Neural cell (in vitro differentiated cells): ENCODE measurements around the gene ESR2. TPM values are rescaled to one million over a fixed set of nuclear protein-coding genes. Genes with fewer than 3 reads are reported as not detected.

Experiments used
- H2AFZ ChIP-seq: fragments of 200-600, 300-800 bp; sonication (generic), shearing (Covaris generic); 2 replicates; pipeline ENCODE4 v1.6.0; 2014; ENCODE audit warnings: low read depth, mild to moderate bottlenecking, antibody characterized with exemption, low read length, moderate library complexity
- H3F3A ChIP-seq: fragments of 200-600 bp; shearing (Covaris generic); 2 replicates; pipeline ENCODE4 v1.6.1; 2016; ENCODE audit warnings: mild to moderate bottlenecking, moderate library complexity, mixed read lengths, antibody characterized with exemption, low read length; ENCODE audit not compliant: insufficient read depth, poor library complexity, severe bottlenecking
- H3K27ac ChIP-seq: fragments of 200-600, 300-800 bp; sonication (generic), shearing (Covaris generic); 2 replicates; pipeline ENCODE4 v1.5.1; 2014; ENCODE audit warnings: mild to moderate bottlenecking, low read length, moderate library complexity
- H3K27me3 ChIP-seq: fragments of 300-800, 200-600 bp; sonication (generic), shearing (Covaris generic); 2 replicates; pipeline ENCODE4 v1.6.0; 2014; ENCODE audit warnings: mild to moderate bottlenecking, low read depth, low read length, moderate library complexity; ENCODE audit not compliant: insufficient read depth
- H3K36me3 ChIP-seq: fragments of 300-800, 200-600 bp; sonication (generic), shearing (Covaris generic); 2 replicates; pipeline ENCODE4 v1.5.1; 2014; ENCODE audit warnings: mild to moderate bottlenecking, antibody characterized with exemption, low read length, moderate library complexity; ENCODE audit not compliant: insufficient read depth
- H3K4me2 ChIP-seq: fragments of 300-800, 200-600 bp; sonication (generic), shearing (Covaris generic); 2 replicates; pipeline ENCODE4 v1.6.0; 2014; ENCODE audit warnings: mild to moderate bottlenecking, low read length
- H3K4me3 ChIP-seq: fragments of 300-800, 200-600 bp; sonication (generic), shearing (Covaris generic); 2 replicates; pipeline ENCODE4 v1.5.1; 2014; ENCODE audit warnings: mild to moderate bottlenecking, low read length, moderate library complexity
- H3K79me2 ChIP-seq: fragments of 200-600 bp; shearing (Covaris generic); replicated peaks from 2 replicates; pipeline ENCODE4 v1.6.0; 2014; ENCODE audit warnings: mild to moderate bottlenecking, low read length, moderate library complexity; ENCODE audit not compliant: insufficient read depth
- H3K9ac ChIP-seq: fragments of 300-800, 200-600 bp; sonication (generic), shearing (Covaris generic); 2 replicates; pipeline ENCODE4 v1.6.1; 2016; ENCODE audit warnings: mild to moderate bottlenecking, low read length, mixed read lengths
- H3K9me2 ChIP-seq: fragments of 200-600 bp; shearing (Covaris generic); 2 replicates; pipeline ENCODE4 v1.6.1; 2016; ENCODE audit warnings: mild to moderate bottlenecking, low read length, mixed read lengths; ENCODE audit not compliant: insufficient read depth
- H3K9me3 ChIP-seq: fragments of 200-600, 300-800 bp; sonication (generic), shearing (Covaris generic); 2 replicates; pipeline ENCODE4 v1.6.1; 2016; ENCODE audit warnings: mild to moderate bottlenecking, mixed run types, low read length, moderate library complexity, mixed read lengths
- H4K20me1 ChIP-seq: fragments of 200-600 bp; shearing (Covaris generic); 2 replicates; pipeline ENCODE4 v1.6.1; 2016; ENCODE audit warnings: mild to moderate bottlenecking, mixed run types; ENCODE audit not compliant: insufficient read depth
- EP300 ChIP-seq: fragments of 450-650 bp; conservative IDR thresholded peaks from 2 replicates; pipeline ENCODE4 v1.6.1; 2014; ENCODE audit warnings: antibody characterized with exemption, mild to moderate bottlenecking, moderate library complexity; ENCODE audit not compliant: poor library complexity, severe bottlenecking
- EZH2 ChIP-seq: fragments of 200-600, 300-800 bp; shearing (Covaris generic), sonication (generic); IDR thresholded peaks from 2 replicates; pipeline ENCODE4 v1.6.1; 2014; ENCODE audit warnings: antibody characterized with exemption, low read length, borderline replicate concordance, mild to moderate bottlenecking; ENCODE audit not compliant: insufficient read depth, poor library complexity, severe bottlenecking
- MXI1 ChIP-seq: fragments of 450-650 bp; conservative IDR thresholded peaks from 2 replicates; pipeline ENCODE4 v1.6.1; 2014; ENCODE audit warnings: antibody characterized with exemption, mild to moderate bottlenecking; ENCODE audit not compliant: poor library complexity, severe bottlenecking
- POLR2AphosphoS5 ChIP-seq: IDR thresholded peaks from 2 replicates; pipeline ENCODE4 v1.6.1; 2012
- RAD21 ChIP-seq: fragments of 450-650 bp; conservative IDR thresholded peaks from 2 replicates; pipeline ENCODE4 v1.6.1; 2014; ENCODE audit warnings: antibody characterized with exemption, mild to moderate bottlenecking, moderate library complexity
- REST ChIP-seq: IDR thresholded peaks from 2 replicates; pipeline ENCODE4 v1.6.1; 2012; ENCODE audit warnings: borderline replicate concordance
- SMC3 ChIP-seq: fragments of 450-650 bp; conservative IDR thresholded peaks from 2 replicates; pipeline ENCODE4 v1.6.1; 2014; ENCODE audit warnings: antibody characterized with exemption, mild to moderate bottlenecking, moderate library complexity; ENCODE audit not compliant: poor library complexity
- TAF1 ChIP-seq: IDR thresholded peaks from 2 replicates; pipeline ENCODE4 v1.6.1; 2012; ENCODE audit warnings: low read depth
- polyA plus RNA-seq: library from polyadenylated mRNA; depleted of rRNA; stranded (reverse); fragments of >200 nt; gene quantifications from 2 replicates; pipeline ENCODE4 v1.2.3, GENCODE V29; 2014
- TF ChIP-seq, protein P1 (sequence below): fragments of 450-650 bp; IDR thresholded peaks from 2 replicates; pipeline ENCODE4 v1.5.1; 2014; ENCODE audit warnings: antibody characterized with exemption, mild to moderate bottlenecking, moderate library complexity; ENCODE audit not compliant: poor library complexity, severe bottlenecking

Gene ESR2
- polyA plus RNA-seq, 1 donor from 2014 or later = 0.35 TPM

GRCh38 chr14:64110802-64111201 lies 183.4 kb downstream of the ESR2 start:
- Histone ChIP-seq H3K79me2 (no peaks in the 10 kb centered on the region), H3K27me3 (no peaks in the 10 kb centered on the region), H3K9ac (no peak overlapping the region), H3K27ac (no peak overlapping the region), H3K36me3 (no peaks in the 10 kb centered on the region), H4K20me1 (no peaks in the 10 kb centered on the region), H3F3A (no peaks in the 10 kb centered on the region), H3K4me3 (no peak overlapping the region), H2AFZ (no peak overlapping the region), H3K4me2 (no peak overlapping the region), H3K9me2 (no peaks in the 10 kb centered on the region), H3K9me3 (no peaks in the 10 kb centered on the region)
- TF ChIP-seq, protein P1, sequence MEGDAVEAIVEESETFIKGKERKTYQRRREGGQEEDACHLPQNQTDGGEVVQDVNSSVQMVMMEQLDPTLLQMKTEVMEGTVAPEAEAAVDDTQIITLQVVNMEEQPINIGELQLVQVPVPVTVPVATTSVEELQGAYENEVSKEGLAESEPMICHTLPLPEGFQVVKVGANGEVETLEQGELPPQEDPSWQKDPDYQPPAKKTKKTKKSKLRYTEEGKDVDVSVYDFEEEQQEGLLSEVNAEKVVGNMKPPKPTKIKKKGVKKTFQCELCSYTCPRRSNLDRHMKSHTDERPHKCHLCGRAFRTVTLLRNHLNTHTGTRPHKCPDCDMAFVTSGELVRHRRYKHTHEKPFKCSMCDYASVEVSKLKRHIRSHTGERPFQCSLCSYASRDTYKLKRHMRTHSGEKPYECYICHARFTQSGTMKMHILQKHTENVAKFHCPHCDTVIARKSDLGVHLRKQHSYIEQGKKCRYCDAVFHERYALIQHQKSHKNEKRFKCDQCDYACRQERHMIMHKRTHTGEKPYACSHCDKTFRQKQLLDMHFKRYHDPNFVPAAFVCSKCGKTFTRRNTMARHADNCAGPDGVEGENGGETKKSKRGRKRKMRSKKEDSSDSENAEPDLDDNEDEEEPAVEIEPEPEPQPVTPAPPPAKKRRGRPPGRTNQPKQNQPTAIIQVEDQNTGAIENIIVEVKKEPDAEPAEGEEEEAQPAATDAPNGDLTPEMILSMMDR = no peak
- TF ChIP-seq RAD21 = no peak
- TF ChIP-seq POLR2AphosphoS5 = no peak
- no peak for TF ChIP-seq REST
- no peak for TF ChIP-seq EZH2
- TF ChIP-seq EP300 = no peak
- no peak for TF ChIP-seq MXI1
- TF ChIP-seq SMC3 = no peak
- no peak for TF ChIP-seq TAF1

- H3F3A ChIP-seq = no peaks in the 10 kb centered on the region
- H3K79me2 ChIP-seq = no peaks in the 10 kb centered on the region
- H3K36me3 ChIP-seq = no peaks in the 10 kb centered on the region
- H2AFZ ChIP-seq = no peak overlapping the region
- H3K4me2 ChIP-seq = no peak overlapping the region
- H3K9ac ChIP-seq = no peak overlapping the region
- no peak overlapping the region for H3K4me3 ChIP-seq
- no peaks in the 10 kb centered on the region for H3K9me2 ChIP-seq
- TF ChIP-seq RAD21 (no peak), EZH2 (no peak), POLR2AphosphoS5 (no peak), SMC3 (no peak), REST (no peak), MXI1 (no peak), TAF1 (no peak), EP300 (no peak)
- TF ChIP-seq, protein P1 = no peak
- H4K20me1 ChIP-seq = no peaks in the 10 kb centered on the region
- no peaks in the 10 kb centered on the region for H3K9me3 ChIP-seq
- no peaks in the 10 kb centered on the region for H3K27me3 ChIP-seq
- H3K27ac ChIP-seq = no peak overlapping the region
Observed at GRCh38 chr14:64109819-64110554, 184.2 kb downstream of the ESR2 start.
